HCT116 (cell line): ENCODE results near the gene KRT28.

Experiments used
- ATF3 ChIP-seq: IDR thresholded peaks from 2 replicates; pipeline ENCODE4 v1.6.1; 2012
- CTCF ChIP-seq, 3 experiments: fragments of 200-600 bp in 1 of 3; sonication (generic) in 1 of 3; IDR thresholded peaks in 2 of 3; conservative IDR thresholded peaks in 1 of 3; 2 replicates each; pipeline ENCODE4 v1.5.1; 2012 to 2017; ENCODE audit warnings: low read depth in 2 of 3, low read length in 2 of 3, antibody characterized with exemption in 1 of 3, borderline replicate concordance in 1 of 3, control low read depth in 1 of 3, mild to moderate bottlenecking in 1 of 3, mixed read lengths in 1 of 3, mixed run types in 1 of 3, moderate library complexity in 1 of 3; ENCODE audit not compliant: insufficient read depth in 1 of 3
- EZH2 ChIP-seq: fragments of 200-600 bp; sonication (generic); IDR thresholded peaks from 2 replicates; pipeline ENCODE4 v1.6.1; 2017; ENCODE audit warnings: antibody characterized with exemption, mixed run types
- MAX ChIP-seq: IDR thresholded peaks from 2 replicates; pipeline ENCODE4 v1.6.1; 2012
- POLR2A ChIP-seq: IDR thresholded peaks from 2 replicates; pipeline ENCODE4 v1.7.0; 2011; ENCODE audit warnings: borderline replicate concordance; ENCODE audit not compliant: insufficient read depth, insufficient read length; ENCODE audit errors: extremely low read depth
- POLR2AphosphoS5 ChIP-seq: IDR thresholded peaks from 2 replicates; pipeline ENCODE4 v1.6.1; 2011; ENCODE audit warnings: mild to moderate bottlenecking, low read depth, low read length, moderate library complexity
- REST ChIP-seq: IDR thresholded peaks from 2 replicates; pipeline ENCODE4 v1.6.1; 2012; ENCODE audit warnings: low read depth
- ZBTB33 ChIP-seq: IDR thresholded peaks from 2 replicates; pipeline ENCODE4 v1.6.1; 2011; ENCODE audit warnings: mild to moderate bottlenecking, low read length, moderate library complexity; ENCODE audit not compliant: insufficient replicate concordance; ENCODE audit errors: extremely low read depth

- TF ChIP-seq CTCF (IDR thresholded peaks at IDR 0.05 in 2 of 3, conservative IDR thresholded peaks at IDR 0.05 in 1 of 3; ENCODE audit: borderline replicate concordance in 1 of 3, insufficient read depth in 1 of 3, low read depth in 2 of 3, low read length in 2 of 3) = no peak
- TF ChIP-seq POLR2AphosphoS5 = no peak
- TF ChIP-seq MAX = no peak
- TF ChIP-seq EZH2 = no peak
- TF ChIP-seq ATF3 = no peak
- no peak for TF ChIP-seq POLR2A
- TF ChIP-seq ZBTB33 = no peak
- TF ChIP-seq REST = no peak
Measured at GRCh38 chr17:40832840-40833239, 33.1 kb upstream of the KRT28 start.
